ENCODE data around the gene HGS.

Gene HGS

GRCh38 chr17:81682565-81683207, 1.1 kb upstream of the HGS start:
- peaks cover 21% of the 10 kb centered on the region for H3K4me1 ChIP-seq (ENCODE audit: insufficient read depth, low read length)
- peaks cover 21% of the 10 kb centered on the region for H3K36me3 ChIP-seq (ENCODE audit: insufficient read depth, low read length)
- H2AFZ ChIP-seq (ENCODE audit: low read depth, low read length): no peak overlapping the region
- peak overlapping the region; percentile 86 for H3K4me3 ChIP-seq (ENCODE audit: low read length)
- no peaks in the 10 kb centered on the region for H3K27me3 ChIP-seq (ENCODE audit: insufficient read depth, low read length)
- H3K9me3 ChIP-seq (ENCODE audit: low read length): no peaks in the 10 kb centered on the region

GRCh38 chr17:81683208-81683583, 615 bp upstream of the HGS start:
- Histone ChIP-seq H2AFZ (ENCODE audit: low read depth, low read length) (peak overlapping the region; percentile 20), H3K4me3 (ENCODE audit: low read length) (peak overlapping the region; percentile 86), H3K4me1 (ENCODE audit: insufficient read depth, low read length) (peaks cover 21% of the 10 kb centered on the region), H3K9me3 (ENCODE audit: low read length) (no peaks in the 10 kb centered on the region), H3K36me3 (ENCODE audit: insufficient read depth, low read length) (peaks cover 24% of the 10 kb centered on the region), H3K27me3 (ENCODE audit: insufficient read depth, low read length) (no peaks in the 10 kb centered on the region)

GRCh38 chr17:81684442-81684911, 666 bp downstream of the HGS start:
- H3K36me3 ChIP-seq (ENCODE audit: insufficient read depth, low read length): peaks cover 36% of the 10 kb centered on the region
- no peak overlapping the region for H2AFZ ChIP-seq (ENCODE audit: low read depth, low read length)
- H3K4me1 ChIP-seq (ENCODE audit: insufficient read depth, low read length): peaks cover 21% of the 10 kb centered on the region
- H3K27me3 ChIP-seq (ENCODE audit: insufficient read depth, low read length): no peaks in the 10 kb centered on the region
- H3K9me3 ChIP-seq (ENCODE audit: low read length): no peaks in the 10 kb centered on the region
- H3K4me3 ChIP-seq (ENCODE audit: low read length): peak overlapping the region; percentile 86

DNA sequence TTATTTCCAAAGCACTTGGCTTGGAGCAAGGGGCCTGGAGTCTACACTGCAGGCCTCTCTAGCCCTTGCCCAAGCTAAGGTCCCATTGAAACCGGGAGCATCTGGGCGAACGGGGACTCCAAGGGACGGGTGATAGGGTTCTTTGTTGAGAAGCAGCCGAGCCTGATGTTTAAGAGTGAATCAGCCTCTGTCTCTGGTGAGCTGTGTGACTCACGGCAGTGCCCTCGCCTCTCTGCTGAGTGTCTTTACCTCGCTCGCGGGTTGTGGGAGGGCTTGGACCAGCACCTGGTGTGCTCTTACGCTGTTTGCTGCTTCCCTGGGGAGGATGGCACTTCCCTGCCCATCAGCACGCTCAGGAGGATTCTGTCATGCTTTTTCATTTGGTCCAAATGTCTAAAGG, 1.3 kb downstream of the HGS start:
- no peaks in the 10 kb centered on the region for H3K9me3 ChIP-seq (ENCODE audit: low read length)
- H2AFZ ChIP-seq (ENCODE audit: low read depth, low read length): no peak overlapping the region
- no peaks in the 10 kb centered on the region for H3K27me3 ChIP-seq (ENCODE audit: insufficient read depth, low read length)
- peak overlapping the region; percentile 86 for H3K4me3 ChIP-seq (ENCODE audit: low read length)
- H3K36me3 ChIP-seq (ENCODE audit: insufficient read depth, low read length): peaks cover 42% of the 10 kb centered on the region
- peaks cover 21% of the 10 kb centered on the region for H3K4me1 ChIP-seq (ENCODE audit: insufficient read depth, low read length)

DNA sequence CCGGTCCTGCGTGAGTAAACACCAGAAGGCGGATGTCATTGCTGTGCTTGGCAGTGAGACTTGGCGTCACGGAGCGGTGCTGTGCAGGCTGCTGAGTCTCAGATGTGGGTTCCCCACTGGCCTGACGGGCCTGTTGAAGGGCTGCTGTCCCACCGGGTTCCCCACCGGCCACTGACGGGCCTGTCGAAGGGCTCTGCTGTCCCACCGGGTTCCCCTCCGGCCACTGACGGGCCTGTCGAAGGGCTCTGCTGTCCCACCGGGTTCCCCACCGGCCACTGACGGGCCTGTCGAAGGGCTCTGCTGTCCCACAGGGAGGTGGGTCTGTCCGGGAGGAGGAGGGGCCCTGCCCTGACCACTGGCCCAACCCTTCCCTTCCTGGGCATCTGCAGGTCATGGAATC, 2.8 kb downstream of the HGS start:
- H2AFZ ChIP-seq (ENCODE audit: low read depth, low read length): no peak overlapping the region
- no peaks in the 10 kb centered on the region for H3K27me3 ChIP-seq (ENCODE audit: insufficient read depth, low read length)
- no peaks in the 10 kb centered on the region for H3K9me3 ChIP-seq (ENCODE audit: low read length)
- H3K4me3 ChIP-seq (ENCODE audit: low read length): no peak overlapping the region
- peaks cover 21% of the 10 kb centered on the region for H3K4me1 ChIP-seq (ENCODE audit: insufficient read depth, low read length)
- H3K36me3 ChIP-seq (ENCODE audit: insufficient read depth, low read length): peaks cover 51% of the 10 kb centered on the region

DNA sequence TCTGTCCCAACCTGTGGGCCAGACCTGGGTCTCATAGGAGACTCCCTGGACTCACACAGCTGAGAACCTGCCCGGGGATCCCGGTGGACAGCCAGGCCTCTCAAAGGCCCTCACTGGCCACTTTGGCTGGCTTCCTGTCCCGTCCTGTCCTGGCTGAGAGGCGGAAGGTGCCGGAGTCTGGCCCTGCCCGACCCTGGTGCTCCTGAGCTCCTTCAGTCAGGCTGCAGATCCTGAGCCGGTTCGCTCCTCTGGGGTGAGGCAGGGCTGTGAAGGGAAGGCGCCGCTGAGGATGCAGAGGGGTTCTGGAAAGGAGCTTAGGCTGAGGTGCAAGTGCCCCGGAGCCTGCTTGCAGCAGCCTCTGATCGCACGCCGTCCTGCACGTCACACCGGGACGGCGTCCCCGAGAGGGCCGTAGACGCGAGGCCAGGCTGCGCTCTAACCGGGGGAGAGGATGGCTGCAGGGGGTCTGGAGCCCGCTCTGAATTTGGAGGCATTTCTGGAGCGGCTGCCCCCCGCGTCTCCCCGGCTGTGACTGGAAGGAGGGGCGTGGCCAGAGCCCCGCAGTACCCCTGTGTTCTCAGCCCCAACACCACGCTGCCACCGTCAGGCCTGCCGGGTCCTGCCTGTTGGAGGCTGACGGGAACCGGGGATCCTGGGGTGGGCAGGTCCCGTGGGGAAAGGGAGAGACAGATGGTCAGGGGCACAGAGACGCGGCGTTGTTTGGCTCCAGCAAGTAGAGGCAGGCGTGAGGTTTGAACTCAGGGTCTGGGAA, 4.1 kb downstream of the HGS start:
- Histone ChIP-seq H3K27me3 (ENCODE audit: insufficient read depth, low read length) (no peaks in the 10 kb centered on the region), H3K36me3 (ENCODE audit: insufficient read depth, low read length) (peaks cover 58% of the 10 kb centered on the region), H2AFZ (ENCODE audit: low read depth, low read length) (no peak overlapping the region), H3K4me1 (ENCODE audit: insufficient read depth, low read length) (peaks cover 15% of the 10 kb centered on the region), H3K4me3 (ENCODE audit: low read length) (no peak overlapping the region), H3K9me3 (ENCODE audit: low read length) (no peaks in the 10 kb centered on the region)

- Histone ChIP-seq H3K9me3 (ENCODE audit: low read length) (no peaks in the 10 kb centered on the region), H2AFZ (ENCODE audit: low read depth, low read length) (no peak overlapping the region), H3K36me3 (ENCODE audit: insufficient read depth, low read length) (peaks cover 64% of the 10 kb centered on the region), H3K4me1 (ENCODE audit: insufficient read depth, low read length) (peaks cover 15% of the 10 kb centered on the region), H3K4me3 (ENCODE audit: low read length) (no peak overlapping the region), H3K27me3 (ENCODE audit: insufficient read depth, low read length) (no peaks in the 10 kb centered on the region)
Measured at GRCh38 chr17:81688616-81689015, 4.8 kb downstream of the HGS start.

DNA sequence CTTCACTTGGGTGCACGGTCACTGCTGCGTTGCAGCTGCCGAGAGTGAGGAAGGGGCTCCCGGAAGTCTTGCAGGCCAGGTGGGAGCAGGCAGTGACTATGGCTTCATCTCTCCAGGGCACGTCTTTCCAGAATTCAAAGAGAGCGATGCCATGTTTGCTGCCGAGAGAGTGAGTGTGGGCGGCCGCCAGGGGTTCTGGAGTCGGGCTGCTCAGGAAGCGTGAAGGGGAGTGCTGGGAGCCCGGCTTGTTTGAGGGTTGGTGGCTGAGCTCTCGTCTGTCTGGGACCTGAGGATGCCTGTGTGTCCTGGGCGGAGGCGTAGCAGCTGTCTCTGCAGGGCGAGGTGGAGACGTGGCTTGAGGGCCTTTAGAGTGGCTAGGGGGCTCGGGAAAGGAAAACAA, 6.3 kb downstream of the HGS start:
- Histone ChIP-seq H3K4me1 (ENCODE audit: insufficient read depth, low read length) (peaks cover 6% of the 10 kb centered on the region), H3K4me3 (ENCODE audit: low read length) (no peak overlapping the region), H3K27me3 (ENCODE audit: insufficient read depth, low read length) (no peaks in the 10 kb centered on the region), H3K36me3 (ENCODE audit: insufficient read depth, low read length) (peaks cover 78% of the 10 kb centered on the region), H2AFZ (ENCODE audit: low read depth, low read length) (no peak overlapping the region), H3K9me3 (ENCODE audit: low read length) (no peaks in the 10 kb centered on the region)

DNA sequence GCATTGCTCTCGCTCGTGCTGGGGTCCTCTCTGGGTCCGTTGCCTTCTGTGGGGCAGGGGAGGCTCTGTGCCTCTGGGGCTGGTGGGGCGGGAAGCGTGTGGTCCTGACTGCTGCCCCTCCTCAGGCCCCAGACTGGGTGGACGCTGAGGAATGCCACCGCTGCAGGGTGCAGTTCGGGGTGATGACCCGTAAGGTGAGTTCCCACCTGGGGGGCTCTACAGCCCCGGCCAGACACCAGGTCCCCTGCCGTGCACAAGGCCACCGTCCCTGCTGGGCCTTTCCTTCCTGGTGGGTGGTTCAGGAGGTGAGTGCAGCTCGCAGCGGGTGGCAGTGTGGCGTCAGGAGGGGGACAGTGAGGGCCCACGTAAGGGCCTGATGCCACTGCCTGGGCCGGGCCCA, 6.7 kb downstream of the HGS start:
- peaks cover 1% of the 10 kb centered on the region for H3K4me1 ChIP-seq (ENCODE audit: insufficient read depth, low read length)
- H3K4me3 ChIP-seq (ENCODE audit: low read length): no peak overlapping the region
- no peaks in the 10 kb centered on the region for H3K9me3 ChIP-seq (ENCODE audit: low read length)
- H3K27me3 ChIP-seq (ENCODE audit: insufficient read depth, low read length): no peaks in the 10 kb centered on the region
- peaks cover 83% of the 10 kb centered on the region for H3K36me3 ChIP-seq (ENCODE audit: insufficient read depth, low read length)
- H2AFZ ChIP-seq (ENCODE audit: low read depth, low read length): no peak overlapping the region

GRCh38 chr17:81691196-81691595, 7.4 kb downstream of the HGS start:
- no peak overlapping the region for H3K4me3 ChIP-seq (ENCODE audit: low read length)
- H3K27me3 ChIP-seq (ENCODE audit: insufficient read depth, low read length): no peaks in the 10 kb centered on the region
- H3K4me1 ChIP-seq (ENCODE audit: insufficient read depth, low read length): no peaks in the 10 kb centered on the region
- H2AFZ ChIP-seq (ENCODE audit: low read depth, low read length): no peak overlapping the region
- peaks cover 89% of the 10 kb centered on the region for H3K36me3 ChIP-seq (ENCODE audit: insufficient read depth, low read length)
- H3K9me3 ChIP-seq (ENCODE audit: low read length): no peaks in the 10 kb centered on the region

GRCh38 chr17:81691608-81692007, 7.8 kb downstream of the HGS start:
- no peak overlapping the region for H3K4me3 ChIP-seq (ENCODE audit: low read length)
- H3K27me3 ChIP-seq (ENCODE audit: insufficient read depth, low read length): no peaks in the 10 kb centered on the region
- no peaks in the 10 kb centered on the region for H3K4me1 ChIP-seq (ENCODE audit: insufficient read depth, low read length)
- no peak overlapping the region for H2AFZ ChIP-seq (ENCODE audit: low read depth, low read length)
- peaks cover 89% of the 10 kb centered on the region for H3K36me3 ChIP-seq (ENCODE audit: insufficient read depth, low read length)
- H3K9me3 ChIP-seq (ENCODE audit: low read length): no peaks in the 10 kb centered on the region

DNA sequence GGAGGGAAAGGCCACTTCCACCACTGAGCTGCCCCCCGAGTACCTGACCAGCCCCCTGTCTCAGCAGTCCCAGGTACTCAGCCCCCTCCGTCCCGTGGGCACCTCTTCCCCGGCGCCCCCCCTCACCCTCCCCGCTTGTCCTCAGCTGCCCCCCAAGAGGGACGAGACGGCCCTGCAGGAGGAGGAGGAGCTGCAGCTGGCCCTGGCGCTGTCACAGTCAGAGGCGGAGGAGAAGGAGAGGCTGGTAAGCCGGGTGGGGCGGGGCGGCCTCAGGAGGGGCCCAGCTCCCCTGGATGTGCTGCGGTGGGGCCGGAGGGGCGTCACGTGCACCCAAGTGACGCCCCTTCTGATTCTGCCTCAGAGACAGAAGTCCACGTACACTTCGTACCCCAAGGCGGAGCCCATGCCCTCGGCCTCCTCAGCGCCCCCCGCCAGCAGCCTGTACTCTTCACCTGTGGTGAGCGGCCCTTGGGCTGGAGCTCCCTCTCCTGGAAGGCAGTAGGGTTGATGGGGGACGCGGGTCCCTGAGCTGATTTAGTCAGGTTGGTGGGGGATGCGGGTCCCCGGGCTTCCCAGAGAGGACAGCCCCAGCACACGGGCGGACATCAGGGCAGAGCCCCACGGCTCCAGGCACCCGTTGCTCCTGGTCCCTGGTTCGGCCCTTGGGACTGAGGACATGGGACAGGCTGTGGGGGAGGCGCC, 9.8 kb downstream of the HGS start:
- Histone ChIP-seq H3K27me3 (ENCODE audit: insufficient read depth, low read length) (no peaks in the 10 kb centered on the region), H3K4me3 (ENCODE audit: low read length) (no peak overlapping the region), H3K36me3 (ENCODE audit: insufficient read depth, low read length) (peaks cover 91% of the 10 kb centered on the region), H3K9me3 (ENCODE audit: low read length) (no peaks in the 10 kb centered on the region), H3K4me1 (ENCODE audit: insufficient read depth, low read length) (no peaks in the 10 kb centered on the region), H2AFZ (ENCODE audit: low read depth, low read length) (no peak overlapping the region)

DNA sequence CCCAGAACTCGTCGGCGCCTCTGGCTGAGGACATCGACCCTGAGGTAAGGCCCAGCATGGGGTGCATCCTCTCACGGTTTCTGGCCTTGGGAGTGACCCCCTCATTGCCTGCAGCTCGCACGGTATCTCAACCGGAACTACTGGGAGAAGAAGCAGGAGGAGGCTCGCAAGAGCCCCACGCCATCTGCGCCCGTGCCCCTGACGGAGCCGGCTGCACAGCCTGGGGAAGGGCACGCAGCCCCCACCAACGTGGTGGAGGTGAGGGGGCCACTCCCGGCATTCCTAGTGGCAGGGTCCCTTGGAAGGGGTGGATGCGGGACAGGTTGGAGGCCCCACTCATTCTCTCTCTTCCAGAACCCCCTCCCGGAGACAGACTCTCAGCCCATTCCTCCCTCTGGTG, 11.0 kb downstream of the HGS start:
- Histone ChIP-seq H3K4me1 (ENCODE audit: insufficient read depth, low read length) (no peaks in the 10 kb centered on the region), H2AFZ (ENCODE audit: low read depth, low read length) (no peak overlapping the region), H3K27me3 (ENCODE audit: insufficient read depth, low read length) (no peaks in the 10 kb centered on the region), H3K36me3 (ENCODE audit: insufficient read depth, low read length) (peaks cover 84% of the 10 kb centered on the region), H3K4me3 (ENCODE audit: low read length) (no peak overlapping the region), H3K9me3 (ENCODE audit: low read length) (no peaks in the 10 kb centered on the region)
